ENCODE measurements around the gene ST8SIA6.
"Not testable (repeated sequence)": the region's sequence is repeated elsewhere in the genome, so short reads cannot be mapped to it uniquely, and the experiment has no call there.

ST8SIA6 gene

GRCh38 chr10:17426263-17426750, 28.1 kb downstream of the ST8SIA6 start:
- DNase-seq (ENCODE audit: low read depth): no peak

GRCh38 chr10:17425584-17426262, 28.7 kb downstream of the ST8SIA6 start:
- peak; percentile 96 for DNase-seq (ENCODE audit: low read depth)

GRCh38 chr10:17423632-17424186, 30.7 kb downstream of the ST8SIA6 start:
- DNase-seq (ENCODE audit: low read depth): no peak

GRCh38 chr10:17422931-17423330, 31.5 kb downstream of the ST8SIA6 start:
- no peak for DNase-seq (ENCODE audit: low read depth)

GRCh38 chr10:17418249-17418648, 36.1 kb downstream of the ST8SIA6 start:
- no peak for DNase-seq (ENCODE audit: low read depth)

GRCh38 chr10:17416442-17417211, 37.8 kb downstream of the ST8SIA6 start:
- DNase-seq (ENCODE audit: low read depth): no peak

GRCh38 chr10:17415046-17415658, 39.2 kb downstream of the ST8SIA6 start:
- no peak for DNase-seq (ENCODE audit: low read depth)

GRCh38 chr10:17414484-17414883, 39.9 kb downstream of the ST8SIA6 start:
- DNase-seq (ENCODE audit: low read depth): no peak

- no peak for DNase-seq (ENCODE audit: low read depth)
These were observed 40.5 kb downstream of the ST8SIA6 start for GRCh38 chr10:17413876-17414275.

- no peak for DNase-seq (ENCODE audit: low read depth)
These were observed 42.1 kb downstream of the ST8SIA6 start for GRCh38 chr10:17412323-17412722.

- no peak for DNase-seq (ENCODE audit: low read depth)
These were observed 43.5 kb downstream of the ST8SIA6 start for GRCh38 chr10:17410907-17411306.

GRCh38 chr10:17409170-17409733, 45.1 kb downstream of the ST8SIA6 start:
- no peak for DNase-seq (ENCODE audit: low read depth)

GRCh38 chr10:17407047-17407446, 47.3 kb downstream of the ST8SIA6 start:
- DNase-seq (ENCODE audit: low read depth): no peak

- no peak for DNase-seq (ENCODE audit: low read depth)
These were observed 48.2 kb downstream of the ST8SIA6 start for GRCh38 chr10:17406036-17406834.

- no peak for DNase-seq (ENCODE audit: low read depth)
These were observed 51.2 kb downstream of the ST8SIA6 start for GRCh38 chr10:17403161-17403560.

GRCh38 chr10:17402040-17402439, 52.4 kb downstream of the ST8SIA6 start:
- DNase-seq (ENCODE audit: low read depth): not testable (repeated sequence)

GRCh38 chr10:17396004-17396403, 58.4 kb downstream of the ST8SIA6 start:
- DNase-seq (ENCODE audit: low read depth): no peak

- no peak for DNase-seq (ENCODE audit: low read depth)
These were observed 59.5 kb downstream of the ST8SIA6 start for GRCh38 chr10:17394854-17395253.

GRCh38 chr10:17387861-17388503, 66.4 kb downstream of the ST8SIA6 start:
- no peak for DNase-seq (ENCODE audit: low read depth)

GRCh38 chr10:17386616-17387075, 67.7 kb downstream of the ST8SIA6 start:
- DNase-seq (ENCODE audit: low read depth): peak; percentile 73

GRCh38 chr10:17386021-17386420, 68.4 kb downstream of the ST8SIA6 start:
- DNase-seq (ENCODE audit: low read depth): no peak
